Heart right ventricle (tissue), 16 donors: ENCODE measurements around the gene KIF2A. TPM values are rescaled to one million over a fixed set of nuclear protein-coding genes. Genes with fewer than 3 reads are reported as not detected.

Experiments used
- ATAC-seq, 8 donors: fragments of 200-7000 bp; cut with Tn5 transposase; one replicate each; pipeline ENCODE4 v1.9.1; 2020; ENCODE audit warnings: mild to moderate bottlenecking in 8 of 8, moderate library complexity in 8 of 8, moderate number of reproducible peaks in 1 of 8
- DNase-seq, 2 donors: peaks; one replicate each; pipeline ENCODE4 v3.0.0-alpha.2; 2020
- H3K27ac ChIP-seq, 10 donors: fragments of 200-600 bp; sonication (generic) in 2 of 10; one replicate each; pipeline versions ENCODE4 v1.5.0 to v1.8.0; 2020 to 2022; ENCODE audit warnings: mild to moderate bottlenecking in 3 of 10
- H3K27me3 ChIP-seq, 7 donors: fragments of 200-600 bp; one replicate each; pipeline ENCODE4 v1.8.0; 2021 to 2022; ENCODE audit warnings: mild to moderate bottlenecking in 2 of 7
- H3K36me3 ChIP-seq, 9 donors: fragments of 200-600 bp; sonication (generic) in 1 of 9; one replicate each; pipeline versions ENCODE4 v1.5.0 to v1.8.0; 2020 to 2022; ENCODE audit warnings: mild to moderate bottlenecking in 2 of 9
- H3K4me1 ChIP-seq, 9 donors: fragments of 200-600 bp; sonication (generic) in 1 of 9; one replicate each; pipeline versions ENCODE4 v1.5.0 to v1.8.0; 2020 to 2022; ENCODE audit warnings: mild to moderate bottlenecking in 4 of 9
- H3K4me3 ChIP-seq, 10 donors: fragments of 200-600 bp; sonication (generic) in 2 of 10; one replicate each; pipeline versions ENCODE4 v1.5.0 to v1.8.0; 2020 to 2022; ENCODE audit warnings: mild to moderate bottlenecking in 7 of 10, moderate library complexity in 2 of 10
- H3K9me3 ChIP-seq, 11 donors: fragments of 200-600 bp in 10 of 11; sonication (generic) in 2 of 11; one replicate each; pipeline versions ENCODE4 v1.5.0 to v1.8.0; 2013 to 2022; ENCODE audit warnings: mild to moderate bottlenecking in 2 of 11, control low read depth in 1 of 11, moderate library complexity in 1 of 11
- WGBS, 2 donors: extraction: QIAGEN DNeasy Blood & Tissue Kit; methylation state at CpG; one replicate each; pipeline ENCODE4 v1.1.7; 2013; ENCODE audit warnings: inconsistent platforms in 1 of 2; 5-methylcytosine and 5-hydroxymethylcytosine counted together
- intact Hi-C, 10 donors: fragments of 100-400 bp; cut with DNase I; formaldehyde crosslinking; loops; one replicate each; pipeline versions ENCODE4 v1.11.1 to v1.14.2; 2022
- polyA plus RNA-seq, 2 donors: library from polyadenylated mRNA; stranded (reverse); fragments of 200-250 nt; gene quantifications; one replicate each; pipeline ENCODE4 v1.2.3, GENCODE V29; 2013
- total RNA-seq, 10 donors: library from RNA; stranded (reverse); fragmentation: NEBNext Ultra II Directional in 3 of 10; extraction: Animal tissue kit (Norgen Biotek cat#: 25700) in 3 of 10; gene quantifications; one replicate each; pipeline versions ENCODE4 v1.2.1 to v1.2.4, GENCODE V29; 2021 to 2023
- TF ChIP-seq, protein P1 (sequence below), 9 donors: fragments of 200-600 bp; sonication (generic) in 2 of 9; IDR thresholded peaks; one replicate each; pipeline versions ENCODE4 v1.5.0 to v1.8.0; 2021 to 2022; ENCODE audit warnings: antibody characterized with exemption in 9 of 9, mild to moderate bottlenecking in 5 of 9, moderate library complexity in 1 of 9
- donor health status: Arrhythmogenic right ventricular cardiomyopathy.
- donor health status: ischemic (EF 13 %, LVEDD 7.1; RV severe dilation, severe dysfunction).
- donor health status: healthy with polysubstance abuse.
- donor health status: DM: no; HTN: yes; CAD: no.
- donor health status: DM: no; HTN: no; CAD: no.
- donor health status: ischemic (EF 25% LVEDD 6.9; RV normal size, moderate dysfunction).
- donor health status: ischemic (EF 25% LVEDD 5.7; RV mildly dilated, moderate dysfunction).
- donor health status: healthy.
- donor health status: DM: yes; HTN: yes; CAD: no.
- donor health status: Ischemic cardiomyopathy.
- donor health status: ischemic (EF 35%, LVEDD 5.7; RV mildly dilated, moderate dysfunction).
- donor health status: nonischemic (EF 11% LVEDD 7.7; RV severe dilation, severe dysfunction).
- donor health status: DM: yes; HTN: yes; CAD: no.
- donor health status: PGD.
- donor health status: ischemic (EF 29% LVEDD 5.4; RV normal size, mild dysfunction).
- donor health status: nonischemic (EF 23%, LVEDD 6.1; RV moderate dilation, normal function).

Gene KIF2A
- total and polyA plus RNA-seq, 12 donors, result 1.5 to 17.1 (median 11.1) TPM

DNA sequence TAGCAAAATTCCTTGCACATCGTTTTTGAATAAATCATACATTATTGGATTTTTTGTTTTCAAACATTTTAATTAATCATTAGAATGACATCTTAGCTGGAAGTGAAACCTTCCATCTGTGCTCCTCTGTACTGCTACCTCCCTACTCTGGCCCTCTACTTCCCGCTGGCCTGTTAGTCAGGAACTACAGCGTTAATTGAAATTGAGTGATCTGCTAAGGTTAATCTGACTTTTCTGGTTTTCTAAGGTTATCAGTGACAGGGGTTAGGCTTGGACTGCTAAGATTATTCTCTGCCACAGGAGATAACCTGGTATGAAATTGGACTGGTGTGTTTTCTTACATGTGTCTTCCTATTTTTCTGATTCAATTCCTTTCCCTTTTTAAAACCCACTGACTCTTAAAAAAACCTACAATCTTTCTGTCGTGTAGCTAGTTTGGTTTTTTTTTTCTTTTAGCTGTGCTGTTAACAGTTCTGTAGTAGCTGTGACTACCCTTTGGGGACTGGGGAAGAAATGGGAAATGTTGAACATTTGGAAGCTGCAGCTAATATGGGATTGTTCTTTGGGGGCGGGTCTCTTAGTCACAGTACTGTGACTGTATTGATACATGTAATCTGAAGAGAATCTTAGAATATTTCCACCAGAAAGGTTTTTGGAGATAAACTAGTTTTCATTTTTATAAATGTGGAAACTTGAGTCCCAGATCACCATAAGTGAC, 4.6 kb downstream of the KIF2A start:
- no peaks in the 10 kb centered on the region for H3K36me3 ChIP-seq
- no peaks in the 10 kb centered on the region for H3K27me3 ChIP-seq
- intact Hi-C loops, result no loop called here
- TF ChIP-seq, protein P1, sequence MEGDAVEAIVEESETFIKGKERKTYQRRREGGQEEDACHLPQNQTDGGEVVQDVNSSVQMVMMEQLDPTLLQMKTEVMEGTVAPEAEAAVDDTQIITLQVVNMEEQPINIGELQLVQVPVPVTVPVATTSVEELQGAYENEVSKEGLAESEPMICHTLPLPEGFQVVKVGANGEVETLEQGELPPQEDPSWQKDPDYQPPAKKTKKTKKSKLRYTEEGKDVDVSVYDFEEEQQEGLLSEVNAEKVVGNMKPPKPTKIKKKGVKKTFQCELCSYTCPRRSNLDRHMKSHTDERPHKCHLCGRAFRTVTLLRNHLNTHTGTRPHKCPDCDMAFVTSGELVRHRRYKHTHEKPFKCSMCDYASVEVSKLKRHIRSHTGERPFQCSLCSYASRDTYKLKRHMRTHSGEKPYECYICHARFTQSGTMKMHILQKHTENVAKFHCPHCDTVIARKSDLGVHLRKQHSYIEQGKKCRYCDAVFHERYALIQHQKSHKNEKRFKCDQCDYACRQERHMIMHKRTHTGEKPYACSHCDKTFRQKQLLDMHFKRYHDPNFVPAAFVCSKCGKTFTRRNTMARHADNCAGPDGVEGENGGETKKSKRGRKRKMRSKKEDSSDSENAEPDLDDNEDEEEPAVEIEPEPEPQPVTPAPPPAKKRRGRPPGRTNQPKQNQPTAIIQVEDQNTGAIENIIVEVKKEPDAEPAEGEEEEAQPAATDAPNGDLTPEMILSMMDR (IDR thresholded peaks at IDR 0.05), result no peak
- peaks cover 0 to 53% (median 19%) of the 10 kb centered on the region in 9 donors for H3K4me1 ChIP-seq
- no peak for ATAC-seq
- no peak for DNase-seq
- WGBS, 2 donors, result 69% methylated on average over 5 of the region's 5 CpGs
- H3K27ac ChIP-seq, result no peak overlapping the region
- H3K4me3 ChIP-seq, result no peak overlapping the region
- no peaks in the 10 kb centered on the region for H3K9me3 ChIP-seq

DNA sequence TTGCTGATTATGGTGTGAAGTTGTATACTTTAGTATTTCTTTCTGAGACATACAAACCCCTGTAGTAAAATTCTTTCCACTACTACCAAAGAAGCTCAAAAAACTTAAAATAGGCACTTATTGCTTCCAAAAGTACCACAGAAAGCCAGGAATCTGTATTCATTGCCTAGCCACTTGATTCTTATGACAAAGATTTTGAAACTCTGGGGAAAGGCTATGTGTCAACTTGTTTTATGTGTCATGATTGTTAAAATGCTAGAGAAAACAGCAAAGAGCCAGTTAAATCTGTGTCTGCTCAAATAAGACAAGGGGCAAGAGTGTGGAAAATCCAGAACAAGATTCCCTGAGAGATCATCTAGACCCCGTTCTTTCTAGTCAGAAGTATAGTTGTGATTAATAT, 6.0 kb downstream of the KIF2A start:
- DNase-seq, result no peak
- Histone ChIP-seq H3K4me1 (peaks cover 0 to 57% (median 13%) of the 10 kb centered on the region in 9 donors), H3K9me3 (no peaks in the 10 kb centered on the region), H3K27me3 (no peaks in the 10 kb centered on the region), H3K4me3 (no peak overlapping the region), H3K27ac (no peak overlapping the region), H3K36me3 (no peaks in the 10 kb centered on the region)
- intact Hi-C loops, result no loop called here
- ATAC-seq, result no peak
- 84 to 86% methylated on average over 1 of the region's 1 CpG for WGBS, 2 donors
- TF ChIP-seq, protein P1 (IDR thresholded peaks at IDR 0.05), result no peak

DNA sequence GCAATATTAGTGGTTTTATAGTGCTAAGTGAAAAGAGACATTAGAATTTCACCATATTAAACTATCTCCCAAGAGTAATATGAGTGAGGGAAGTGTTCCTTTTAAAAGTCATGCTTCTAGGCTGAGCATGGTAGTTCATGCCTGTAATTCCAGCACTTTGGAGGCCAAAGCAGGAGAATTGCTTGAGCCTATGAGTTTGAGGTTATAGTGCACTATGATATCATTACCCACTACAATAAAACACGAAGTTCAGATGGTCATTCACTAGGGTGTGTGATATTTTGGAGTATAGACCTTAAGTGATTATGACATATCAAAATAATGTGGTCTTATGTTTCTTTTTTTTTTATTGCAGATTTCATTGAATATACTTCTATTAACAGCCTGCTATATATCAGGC, 6.7 kb downstream of the KIF2A start:
- TF ChIP-seq, protein P1 (IDR thresholded peaks at IDR 0.05), result no peak
- WGBS, 2 donors, result 68 to 71% methylated on average over 1 of the region's 1 CpG

DNA sequence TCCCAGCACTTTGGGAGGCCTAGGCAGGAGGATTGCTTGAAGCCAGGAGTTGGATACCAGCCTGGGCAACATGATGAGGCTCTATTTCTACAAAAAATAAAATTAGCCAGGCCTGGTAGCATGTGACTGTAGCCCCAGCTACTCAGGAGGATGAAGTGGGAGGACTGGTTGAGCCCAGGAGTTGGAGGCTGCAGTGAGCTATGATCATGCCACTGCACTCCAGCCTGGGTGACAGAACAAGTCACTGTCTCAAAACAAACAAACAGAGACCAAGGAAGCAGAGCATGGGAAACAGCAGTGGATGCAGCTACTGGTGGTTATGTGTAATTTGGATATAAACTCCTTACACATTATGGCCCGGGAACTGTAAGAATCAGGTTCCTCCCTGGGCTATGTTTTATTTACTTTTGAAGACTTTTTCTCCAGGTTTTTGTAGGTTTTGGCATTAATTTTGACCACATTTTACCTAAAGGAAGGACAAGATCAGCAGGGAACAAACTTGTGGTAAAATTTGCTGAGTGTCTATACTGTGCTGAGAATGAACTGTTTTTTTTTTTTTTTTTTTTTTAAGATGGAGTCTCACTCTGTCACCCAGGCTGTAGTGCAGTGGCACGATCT, 8.3 kb downstream of the KIF2A start:
- TF ChIP-seq, protein P1 (IDR thresholded peaks at IDR 0.05), result no peak
- intact Hi-C loops, result no loop called here
- peaks cover 0 to 40% (median 5%) of the 10 kb centered on the region in 9 donors for H3K4me1 ChIP-seq
- no peaks in the 10 kb centered on the region for H3K9me3 ChIP-seq
- ATAC-seq, result no peak
- H3K27me3 ChIP-seq, result no peaks in the 10 kb centered on the region
- no peak overlapping the region for H3K4me3 ChIP-seq
- no peaks in the 10 kb centered on the region for H3K36me3 ChIP-seq
- DNase-seq, result no peak
- no peak overlapping the region for H3K27ac ChIP-seq
- WGBS, 2 donors, result 96 to 99% methylated on average over 2 of the region's 2 CpGs

More for the DNA sequence above, 6.7 kb downstream of the KIF2A start:
- H3K4me3 ChIP-seq, result no peak overlapping the region
- H3K36me3 ChIP-seq, result no peaks in the 10 kb centered on the region
- no peak overlapping the region for H3K27ac ChIP-seq
- no peaks in the 10 kb centered on the region for H3K9me3 ChIP-seq
- no peaks in the 10 kb centered on the region for H3K27me3 ChIP-seq
- no peak for DNase-seq
- peaks cover 0 to 57% (median 7%) of the 10 kb centered on the region in 9 donors for H3K4me1 ChIP-seq
- intact Hi-C loops, result no loop called here
- no peak for ATAC-seq
